SU-DHL-6 (cell line): ENCODE measurements around the gene RABL6.

Experiments
- H2AFZ ChIP-seq: fragments of 200-600 bp; sonication (generic); 2 replicates; pipeline ENCODE4 v1.6.1; 2014; ENCODE audit warnings: low read depth, mild to moderate bottlenecking, moderate library complexity, mixed read lengths, antibody characterized with exemption, low read length; ENCODE audit not compliant: severe bottlenecking
- H3F3A ChIP-seq: fragments of 200-600 bp; shearing (Covaris generic); 2 replicates; pipeline ENCODE4 v1.6.0; 2016; ENCODE audit warnings: antibody characterized with exemption, mild to moderate bottlenecking; ENCODE audit not compliant: insufficient read depth
- H3K27ac ChIP-seq: fragments of 200-600 bp; sonication (generic); 2 replicates; pipeline ENCODE4 v1.5.1; 2016; ENCODE audit warnings: low read depth, mild to moderate bottlenecking, low read length, moderate library complexity, mixed read lengths
- H3K27me3 ChIP-seq: fragments of 200-600 bp; sonication (generic), shearing (Covaris generic); 2 replicates; pipeline ENCODE4 v1.6.0; 2014; ENCODE audit warnings: mild to moderate bottlenecking, low read length
- H3K36me3 ChIP-seq: fragments of 200-600 bp; sonication (generic); 2 replicates; pipeline ENCODE4 v1.6.1; 2014; ENCODE audit warnings: mild to moderate bottlenecking, low read length, mixed read lengths
- H3K4me2 ChIP-seq: fragments of 300-600, 200-600 bp; shearing (Covaris generic), sonication (generic); 2 replicates; pipeline ENCODE4 v1.6.0; 2014; ENCODE audit warnings: low read length, low read depth, mild to moderate bottlenecking; ENCODE audit not compliant: poor library complexity, severe bottlenecking
- H3K4me3 ChIP-seq: fragments of 200-600 bp; sonication (generic); 2 replicates; pipeline ENCODE4 v1.5.1; 2014; ENCODE audit warnings: antibody characterized with exemption, low read length, mild to moderate bottlenecking, mixed read lengths; ENCODE audit not compliant: insufficient read depth, poor library complexity, severe bottlenecking
- H3K79me2 ChIP-seq: fragments of 200-600 bp; sonication (generic); 2 replicates; pipeline ENCODE4 v1.6.1; 2014; ENCODE audit warnings: mild to moderate bottlenecking, low read length, moderate library complexity; ENCODE audit not compliant: insufficient read depth
- H3K9ac ChIP-seq: fragments of 200-600 bp; sonication (generic); 2 replicates; pipeline ENCODE4 v1.7.0; 2014; ENCODE audit warnings: mild to moderate bottlenecking, low read length
- H3K9me2 ChIP-seq: fragments of 200-600 bp; sonication (generic); replicated peaks from 2 replicates; pipeline ENCODE4 v1.6.1; 2014; ENCODE audit warnings: low read length; ENCODE audit not compliant: insufficient read depth
- H3K9me3 ChIP-seq: fragments of 200-600 bp; sonication (generic); 2 replicates; pipeline ENCODE4 v1.6.1; 2014; ENCODE audit warnings: low read length, mixed read lengths; ENCODE audit not compliant: insufficient read depth
- H4K20me1 ChIP-seq: fragments of 200-600 bp; sonication (generic); 2 replicates; pipeline ENCODE4 v1.6.1; 2014; ENCODE audit warnings: low read depth, mild to moderate bottlenecking, antibody characterized with exemption, low read length, moderate library complexity, mixed read lengths
- EZH2phosphoT487 ChIP-seq: fragments of 200-600 bp; sonication (generic), shearing (Covaris generic); conservative IDR thresholded peaks from 2 replicates; pipeline ENCODE4 v1.6.1; 2018; ENCODE audit warnings: mild to moderate bottlenecking, antibody characterized with exemption, low read length, moderate library complexity, mixed read lengths
- TF ChIP-seq, protein P1 (sequence below): fragments of 200-600 bp; sonication (generic); IDR thresholded peaks from one replicate; pipeline ENCODE4 v1.5.1; 2017; ENCODE audit warnings: antibody characterized with exemption, mild to moderate bottlenecking, low read length, moderate library complexity; ENCODE audit not compliant: insufficient read depth, poor library complexity, severe bottlenecking

RABL6 gene

GRCh38 chr9:136824496-136825225, 16.9 kb downstream of the RABL6 start:
- TF ChIP-seq, protein P1, sequence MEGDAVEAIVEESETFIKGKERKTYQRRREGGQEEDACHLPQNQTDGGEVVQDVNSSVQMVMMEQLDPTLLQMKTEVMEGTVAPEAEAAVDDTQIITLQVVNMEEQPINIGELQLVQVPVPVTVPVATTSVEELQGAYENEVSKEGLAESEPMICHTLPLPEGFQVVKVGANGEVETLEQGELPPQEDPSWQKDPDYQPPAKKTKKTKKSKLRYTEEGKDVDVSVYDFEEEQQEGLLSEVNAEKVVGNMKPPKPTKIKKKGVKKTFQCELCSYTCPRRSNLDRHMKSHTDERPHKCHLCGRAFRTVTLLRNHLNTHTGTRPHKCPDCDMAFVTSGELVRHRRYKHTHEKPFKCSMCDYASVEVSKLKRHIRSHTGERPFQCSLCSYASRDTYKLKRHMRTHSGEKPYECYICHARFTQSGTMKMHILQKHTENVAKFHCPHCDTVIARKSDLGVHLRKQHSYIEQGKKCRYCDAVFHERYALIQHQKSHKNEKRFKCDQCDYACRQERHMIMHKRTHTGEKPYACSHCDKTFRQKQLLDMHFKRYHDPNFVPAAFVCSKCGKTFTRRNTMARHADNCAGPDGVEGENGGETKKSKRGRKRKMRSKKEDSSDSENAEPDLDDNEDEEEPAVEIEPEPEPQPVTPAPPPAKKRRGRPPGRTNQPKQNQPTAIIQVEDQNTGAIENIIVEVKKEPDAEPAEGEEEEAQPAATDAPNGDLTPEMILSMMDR: no peak
- TF ChIP-seq EZH2phosphoT487: no peak
- Histone ChIP-seq H3K4me3 (no peak overlapping the region), H3K27ac (no peak overlapping the region), H4K20me1 (0 out of 2 replicates have a peak, but pooled peaks cover 2% of the 10 kb centered on the region), H3K36me3 (no peaks in the 10 kb centered on the region), H2AFZ (no peak overlapping the region), H3K4me2 (no peak overlapping the region), H3K9ac (no peak overlapping the region), H3K79me2 (peaks cover 15% of the 10 kb centered on the region), H3K9me2 (no peaks in the 10 kb centered on the region), H3K9me3 (no peaks in the 10 kb centered on the region), H3F3A (no peaks in the 10 kb centered on the region), H3K27me3 (no peaks in the 10 kb centered on the region)

DNA sequence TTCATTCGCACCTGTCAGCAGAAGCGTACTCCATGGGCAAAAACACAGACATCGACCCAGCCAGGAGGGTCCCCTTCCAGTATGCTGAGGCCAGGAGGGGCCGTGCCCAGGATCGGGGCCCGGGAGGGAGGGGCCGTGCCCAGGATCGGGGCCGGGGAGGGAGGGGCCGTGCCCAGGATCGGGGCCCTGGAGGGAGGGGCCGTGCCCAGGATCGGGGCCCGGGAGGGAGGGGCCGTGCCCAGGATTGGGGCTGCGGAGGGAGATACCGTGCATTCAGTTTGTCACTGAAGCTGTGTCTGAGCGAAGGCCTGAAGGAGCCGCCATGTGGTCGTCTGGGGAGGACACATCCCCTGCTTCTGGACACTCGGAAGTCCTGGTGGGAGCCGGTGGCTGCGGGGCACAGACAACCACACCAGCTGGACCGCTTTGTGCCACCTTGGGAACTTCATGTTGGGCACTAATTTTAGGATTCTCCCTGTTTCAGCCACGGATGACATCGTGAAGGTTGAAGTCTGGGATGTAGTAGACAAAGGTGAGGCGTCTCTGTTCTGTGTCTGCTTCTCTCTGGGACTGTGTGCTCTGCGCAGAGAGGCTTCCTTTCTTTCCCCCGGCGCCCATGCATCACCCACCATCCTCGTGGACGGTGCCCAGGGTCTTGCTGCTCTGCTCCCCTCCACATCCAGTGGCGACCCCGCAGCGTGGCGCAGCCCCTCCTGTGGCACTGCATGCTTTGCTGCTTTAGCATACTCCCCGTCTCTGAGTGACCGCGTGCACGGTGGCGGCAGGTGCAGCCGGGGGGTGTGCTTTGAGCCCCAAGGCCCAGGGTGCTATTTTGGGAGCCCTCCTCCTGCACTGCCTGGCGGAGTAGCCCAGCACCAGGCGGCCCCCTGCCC, 17.8 kb downstream of the RABL6 start:
- Histone ChIP-seq H3K79me2 (peaks cover 6% of the 10 kb centered on the region), H3K9me3 (no peaks in the 10 kb centered on the region), H2AFZ (no peak overlapping the region), H4K20me1 (no peaks in the 10 kb centered on the region), H3K4me3 (no peak overlapping the region), H3K4me2 (no peak overlapping the region), H3K27ac (no peak overlapping the region), H3K9ac (no peak overlapping the region), H3F3A (no peaks in the 10 kb centered on the region), H3K9me2 (no peaks in the 10 kb centered on the region), H3K36me3 (no peaks in the 10 kb centered on the region), H3K27me3 (no peaks in the 10 kb centered on the region)
- no peak for TF ChIP-seq EZH2phosphoT487
- TF ChIP-seq, protein P1: no peak

DNA sequence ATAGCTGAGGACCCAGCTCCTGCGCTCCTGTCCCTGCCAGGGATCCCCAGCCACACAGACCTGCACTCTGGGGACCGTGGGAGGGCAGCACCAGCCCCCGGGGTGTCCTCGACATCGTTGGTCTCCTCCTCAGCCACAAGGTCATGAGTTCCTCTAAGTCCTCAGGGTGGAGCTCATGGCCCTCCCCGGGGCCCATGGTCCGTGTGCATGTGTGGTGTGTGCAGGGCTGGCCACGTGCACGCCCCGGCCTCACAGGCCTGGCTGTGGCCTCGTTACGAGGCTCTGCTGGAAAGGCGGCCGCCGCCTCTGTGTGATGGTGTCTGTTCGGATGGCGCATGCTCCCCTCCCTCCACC, 18.4 kb downstream of the RABL6 start:
- Histone ChIP-seq H3K9ac (no peak overlapping the region), H3K9me2 (no peaks in the 10 kb centered on the region), H2AFZ (no peak overlapping the region), H3K36me3 (no peaks in the 10 kb centered on the region), H3K4me3 (no peak overlapping the region), H3F3A (no peaks in the 10 kb centered on the region), H4K20me1 (no peaks in the 10 kb centered on the region), H3K4me2 (no peak overlapping the region), H3K27ac (no peak overlapping the region), H3K27me3 (no peaks in the 10 kb centered on the region), H3K79me2 (peaks cover under 1% of the 10 kb centered on the region; the same call in 1 of the 2 replicates), H3K9me3 (no peaks in the 10 kb centered on the region)
- TF ChIP-seq, protein P1: no peak
- no peak for TF ChIP-seq EZH2phosphoT487
